Effector CD4-positive, alpha-beta T cell (primary cell): ENCODE results near the gene MGAT5.
"Not testable (repeated sequence)": the region's sequence is repeated elsewhere in the genome, so short reads cannot be mapped to it uniquely, and the experiment has no call there.

Experiments used
- DNase-seq: peaks from one replicate; pipeline ENCODE4 v3.0.0-alpha.2; 2020

Gene MGAT5

DNA sequence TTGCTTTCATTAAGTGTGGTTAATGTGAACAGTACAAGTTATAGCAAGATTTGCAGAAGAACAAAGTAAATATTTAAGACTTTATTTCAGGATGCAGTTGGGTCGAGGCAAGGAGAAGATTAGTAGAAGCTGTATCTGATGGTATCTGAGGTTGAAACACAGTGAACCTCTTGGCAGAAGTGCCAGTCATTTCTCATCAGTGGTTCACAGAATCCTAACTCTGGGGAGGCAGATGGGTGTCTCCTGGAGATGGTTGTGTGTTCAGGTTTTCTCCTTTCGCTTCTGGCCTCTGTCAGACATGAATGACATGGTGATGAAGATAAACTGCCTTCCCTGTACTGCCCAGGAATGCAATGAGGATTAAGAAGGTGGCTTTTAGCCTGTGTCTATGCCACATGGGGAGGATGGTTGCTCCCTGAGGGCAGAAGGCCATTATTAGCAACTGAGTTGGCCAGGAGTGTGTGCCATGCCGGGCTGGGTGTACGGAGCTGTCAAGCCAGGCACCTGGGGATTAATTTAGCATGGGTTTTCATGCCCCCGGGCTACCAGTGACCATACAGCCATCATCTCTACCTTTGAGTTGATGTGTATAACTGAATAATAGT is 28.0 kb downstream of the MGAT5 start:
- no peak for DNase-seq

DNA sequence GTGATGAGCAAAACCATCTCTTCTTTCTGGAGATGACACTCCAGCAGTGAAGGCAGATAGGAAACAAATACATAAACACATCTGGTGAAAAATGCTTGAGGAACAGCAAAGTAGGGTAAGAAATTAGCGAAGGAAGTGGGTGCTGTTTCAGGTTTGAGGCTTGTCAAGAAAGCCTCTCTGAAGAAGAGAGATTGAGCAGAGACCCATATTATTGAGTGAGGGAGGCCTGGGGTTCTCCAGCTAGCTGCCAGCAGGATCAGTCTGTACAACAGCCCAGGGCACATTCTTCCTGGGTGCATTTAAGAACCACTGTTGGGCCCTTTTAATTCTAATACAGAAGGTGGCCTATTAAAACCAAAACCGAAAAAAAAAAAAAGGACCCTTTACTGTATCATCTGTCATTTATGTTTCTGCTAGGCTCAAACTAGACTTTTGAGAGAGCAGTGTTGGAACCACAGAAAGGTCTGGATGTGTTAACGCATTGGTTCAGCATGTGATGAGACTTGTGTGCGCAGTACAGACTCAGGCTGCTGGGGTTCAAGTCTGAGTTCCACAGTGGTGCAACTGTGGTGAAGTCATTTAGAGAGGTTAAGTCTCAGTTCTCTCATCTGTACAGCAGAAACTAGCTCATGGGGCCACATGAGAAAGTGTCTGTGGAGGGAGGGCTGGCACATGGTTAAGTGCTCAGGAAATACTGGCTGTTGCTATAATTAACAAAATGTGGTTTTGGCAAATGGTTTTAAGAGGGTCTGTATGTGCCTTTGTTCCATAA is 28.9 kb downstream of the MGAT5 start:
- DNase-seq: no peak

- DNase-seq: no peak
These were observed 29.8 kb downstream of the MGAT5 start for GRCh38 chr2:134283661-134284060.

- no peak for DNase-seq
These were observed 30.3 kb downstream of the MGAT5 start for GRCh38 chr2:134284119-134284670.

GRCh38 chr2:134287323-134287722 is 33.5 kb downstream of the MGAT5 start:
- DNase-seq: no peak

DNA sequence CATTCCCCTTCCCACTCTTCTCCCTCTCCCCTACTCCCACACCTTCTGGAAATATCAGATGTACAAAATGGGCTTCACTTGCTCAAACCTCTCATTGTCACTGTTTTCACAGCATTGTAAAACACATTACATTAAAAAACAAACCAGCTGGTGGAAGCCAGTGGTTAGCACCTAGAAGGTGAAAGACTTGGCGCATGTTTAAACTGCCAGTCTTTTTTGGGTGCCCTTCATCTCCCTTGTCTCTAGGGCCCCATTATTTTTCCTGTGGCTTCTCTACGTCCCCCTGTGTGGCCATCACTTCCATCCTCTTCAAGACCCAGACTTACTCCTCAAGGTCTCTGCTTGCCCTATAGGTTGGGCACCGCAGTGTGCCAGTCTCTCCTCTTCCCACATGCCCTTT is 34.9 kb downstream of the MGAT5 start:
- no peak for DNase-seq

DNA sequence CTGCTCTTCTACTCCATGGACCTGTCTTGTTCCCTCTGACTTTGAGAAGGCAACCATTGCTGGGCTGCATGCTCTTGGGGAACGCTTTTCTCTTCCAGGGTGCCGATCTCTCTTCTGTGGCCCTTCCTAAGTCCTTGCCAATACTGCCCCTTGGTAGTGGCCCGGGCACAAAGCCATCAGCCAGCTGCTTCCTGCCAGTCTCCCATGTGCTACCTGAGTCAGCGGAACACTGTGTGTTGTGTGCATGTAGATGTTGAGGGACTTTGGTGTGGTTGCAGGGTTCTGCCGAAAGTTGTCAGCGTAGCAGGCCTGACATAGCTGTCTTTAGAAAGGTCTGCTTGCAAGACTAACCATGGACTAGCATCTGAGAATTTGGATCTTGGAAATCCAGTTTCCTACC is 35.4 kb downstream of the MGAT5 start:
- no peak for DNase-seq

DNA sequence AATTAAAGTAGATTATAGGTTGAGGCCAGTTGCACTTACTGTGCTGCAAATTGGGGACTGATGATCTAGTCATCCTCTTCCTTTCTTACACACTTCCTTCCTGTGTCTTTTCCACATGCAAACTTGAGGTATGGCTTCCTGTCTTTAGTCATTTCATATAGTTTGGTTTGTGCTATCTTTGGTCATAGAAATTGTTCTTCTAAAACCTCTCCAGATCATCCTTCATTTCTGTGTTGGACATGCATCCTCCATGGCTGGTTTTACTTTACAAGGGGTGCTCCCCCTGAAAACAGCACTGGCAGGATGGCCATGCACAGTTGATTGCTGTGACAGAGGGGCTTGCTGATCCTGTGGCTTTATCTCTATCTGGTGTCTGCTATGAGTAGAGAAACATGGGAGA is 36.5 kb downstream of the MGAT5 start:
- DNase-seq: no peak

DNA sequence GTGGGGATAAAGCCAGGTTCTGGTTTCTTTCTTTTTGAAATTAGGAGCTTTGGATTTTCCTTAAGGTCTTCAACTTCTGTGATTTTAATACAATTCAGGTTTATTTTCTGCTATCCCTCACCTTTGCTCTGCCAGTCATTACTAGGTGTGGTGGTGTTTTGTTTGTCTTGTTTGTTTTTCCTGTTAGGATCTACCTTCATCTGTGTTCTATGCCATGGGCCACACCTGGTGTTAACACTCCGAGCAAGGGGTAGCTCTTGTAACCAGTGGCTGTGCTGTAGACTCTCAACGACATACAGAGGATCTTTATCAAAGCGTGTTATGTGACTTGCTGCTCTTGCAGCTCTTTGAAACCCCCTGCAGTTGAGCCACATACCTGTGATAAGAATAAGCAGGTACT is 38.6 kb downstream of the MGAT5 start:
- DNase-seq: no peak

- DNase-seq: no peak
These were observed 40.1 kb downstream of the MGAT5 start for GRCh38 chr2:134293719-134294537.

- not testable (repeated sequence) for DNase-seq
These were observed 40.7 kb downstream of the MGAT5 start for GRCh38 chr2:134294598-134294997.

DNA sequence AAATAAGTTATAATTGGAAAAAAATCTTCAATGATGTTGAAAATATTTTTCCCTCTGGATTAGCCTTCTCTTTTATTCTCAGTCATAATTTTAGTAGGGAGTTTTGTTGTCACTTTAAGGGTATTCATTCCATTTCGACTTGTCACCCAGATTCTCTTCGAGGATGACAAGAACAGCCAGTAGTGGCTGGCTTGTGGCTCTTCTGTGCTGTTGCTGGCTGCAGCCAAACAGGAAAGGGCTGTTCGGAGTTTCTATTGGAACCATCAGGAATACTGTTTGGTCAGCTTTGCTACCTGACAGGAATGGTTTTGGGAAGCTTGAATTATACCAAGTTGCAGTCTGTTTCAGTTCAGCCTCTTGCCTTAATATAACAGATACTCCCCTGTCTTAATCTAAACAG is 41.6 kb downstream of the MGAT5 start:
- no peak for DNase-seq

DNA sequence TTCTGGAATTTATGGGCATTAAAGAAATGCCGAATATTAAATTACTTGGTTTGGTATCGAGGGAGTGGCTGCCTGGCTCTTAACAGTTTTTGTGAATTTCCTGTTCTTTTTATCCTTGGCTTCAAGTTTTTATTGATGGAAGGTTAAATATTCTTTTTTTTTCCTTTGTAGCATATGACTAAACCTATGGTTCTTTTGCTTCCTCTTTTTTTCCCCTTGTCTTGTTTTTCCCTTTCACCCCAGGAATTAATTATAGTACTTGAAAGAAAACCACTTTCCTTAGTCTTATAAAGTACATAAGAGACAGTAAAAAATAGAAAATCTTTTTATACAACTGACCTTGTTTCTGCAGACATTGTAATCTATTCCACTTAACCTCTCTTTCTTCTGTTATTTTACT is 42.4 kb downstream of the MGAT5 start:
- DNase-seq: no peak

GRCh38 chr2:134299334-134299733 is 45.5 kb downstream of the MGAT5 start:
- DNase-seq: no peak

DNA sequence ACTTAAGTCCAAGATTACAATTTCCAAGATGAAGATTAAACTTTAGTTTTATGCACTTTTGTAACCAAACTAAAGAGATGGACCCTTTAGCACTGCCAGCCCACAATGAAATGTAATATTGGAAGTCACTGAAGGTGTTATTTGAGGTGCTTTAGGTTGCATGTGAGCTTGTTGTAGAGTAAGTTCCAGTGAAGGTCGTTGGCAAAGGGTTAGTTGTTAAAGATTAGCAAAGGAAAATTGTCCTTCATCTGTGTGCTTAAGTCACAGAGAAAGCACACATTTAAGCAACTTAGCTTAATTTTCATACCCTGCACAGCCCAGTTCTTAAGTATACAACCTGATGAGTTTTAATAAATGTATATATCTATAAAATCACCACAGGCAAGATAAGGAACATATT is 46.7 kb downstream of the MGAT5 start:
- no peak for DNase-seq

GRCh38 chr2:134301099-134301927 is 47.4 kb downstream of the MGAT5 start:
- DNase-seq: no peak

- DNase-seq: no peak
These were observed 48.0 kb downstream of the MGAT5 start for GRCh38 chr2:134301928-134302260.

DNA sequence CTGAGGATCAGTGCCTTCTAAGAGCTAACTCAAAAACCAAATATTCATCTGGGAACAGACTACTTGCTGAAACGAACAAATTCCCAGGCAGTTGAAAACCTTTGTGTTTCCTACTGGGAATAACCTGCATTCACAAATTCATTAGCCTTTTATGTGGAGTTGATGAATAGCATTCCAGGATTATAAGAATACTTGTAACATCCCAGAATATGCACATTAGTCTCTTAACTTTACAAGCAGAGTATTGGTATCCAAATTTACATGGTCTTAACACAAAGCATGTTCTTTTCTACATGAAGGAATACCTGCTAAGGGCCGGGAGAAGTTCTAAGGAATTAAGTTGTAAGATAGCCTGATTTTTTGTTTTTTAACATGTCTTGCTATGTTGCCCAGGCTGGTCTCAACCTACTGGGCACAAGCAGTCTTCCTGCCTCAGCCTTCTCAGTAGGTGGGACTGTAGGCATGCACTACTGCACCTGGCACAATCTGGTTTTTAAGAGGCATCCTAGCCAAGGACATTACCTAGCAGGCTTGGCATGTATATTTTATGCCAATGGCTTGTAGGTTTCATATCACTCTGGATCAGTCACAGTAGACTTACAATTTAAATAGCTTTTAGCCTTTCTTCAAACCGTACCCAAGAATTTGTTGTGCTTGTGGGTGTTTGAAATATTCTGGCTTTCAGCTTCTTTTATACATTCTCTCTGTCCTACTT is 50.7 kb downstream of the MGAT5 start:
- DNase-seq: no peak

DNA sequence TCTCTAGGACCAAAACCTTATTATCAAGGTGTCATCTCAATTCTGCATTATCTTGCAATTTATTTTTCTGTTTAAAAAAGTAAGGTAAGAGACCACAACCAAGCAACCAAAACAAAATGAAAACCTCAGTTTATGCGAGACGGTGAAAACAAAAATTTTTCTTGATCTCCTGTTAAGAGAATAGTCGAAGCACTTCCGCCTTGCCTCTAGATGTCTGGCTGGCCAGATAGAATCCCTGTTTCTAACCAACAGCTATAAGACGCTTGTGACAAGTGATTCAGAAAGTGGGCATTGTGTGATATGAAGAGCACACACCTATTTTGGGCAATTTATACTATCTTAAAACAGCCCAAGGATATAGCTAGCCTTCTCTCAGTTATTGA is 51.2 kb downstream of the MGAT5 start:
- no peak for DNase-seq

DNA sequence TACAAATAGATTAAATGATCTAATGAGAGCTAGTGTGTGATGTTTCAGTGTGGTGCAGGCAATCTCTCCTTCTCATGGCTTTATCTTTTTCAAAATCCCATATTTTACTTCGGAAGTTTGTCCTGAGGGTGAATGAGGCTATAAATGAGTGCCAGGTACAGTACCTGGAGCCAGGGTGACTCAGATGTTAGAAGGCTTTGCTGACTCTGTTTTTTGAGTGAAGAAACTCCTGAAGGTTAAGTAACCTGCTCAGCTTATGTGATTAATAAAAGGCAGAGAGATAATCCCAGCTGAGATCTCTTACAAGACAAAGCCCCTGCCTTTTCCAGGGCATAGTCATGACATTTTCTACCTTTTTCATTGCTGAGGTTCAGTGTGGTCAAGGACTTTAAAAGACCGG is 52.6 kb downstream of the MGAT5 start:
- no peak for DNase-seq

GRCh38 chr2:134307334-134307733 is 53.5 kb downstream of the MGAT5 start:
- no peak for DNase-seq
